Neural cell (in vitro differentiated cells): Measurements from ENCODE around the gene CLEC19A. TPM values are rescaled to one million over a fixed set of nuclear protein-coding genes. Genes with fewer than 3 reads are reported as not detected.

Experiments used
- H2AFZ ChIP-seq: fragments of 200-600, 300-800 bp; sonication (generic), shearing (Covaris generic); 2 replicates; pipeline ENCODE4 v1.6.0; 2014; ENCODE audit warnings: low read depth, mild to moderate bottlenecking, antibody characterized with exemption, low read length, moderate library complexity
- H3F3A ChIP-seq: fragments of 200-600 bp; shearing (Covaris generic); 2 replicates; pipeline ENCODE4 v1.6.1; 2016; ENCODE audit warnings: mild to moderate bottlenecking, moderate library complexity, mixed read lengths, antibody characterized with exemption, low read length; ENCODE audit not compliant: insufficient read depth, poor library complexity, severe bottlenecking
- H3K27ac ChIP-seq: fragments of 200-600, 300-800 bp; sonication (generic), shearing (Covaris generic); 2 replicates; pipeline ENCODE4 v1.5.1; 2014; ENCODE audit warnings: mild to moderate bottlenecking, low read length, moderate library complexity
- H3K27me3 ChIP-seq: fragments of 300-800, 200-600 bp; sonication (generic), shearing (Covaris generic); 2 replicates; pipeline ENCODE4 v1.6.0; 2014; ENCODE audit warnings: mild to moderate bottlenecking, low read depth, low read length, moderate library complexity; ENCODE audit not compliant: insufficient read depth
- H3K36me3 ChIP-seq: fragments of 300-800, 200-600 bp; sonication (generic), shearing (Covaris generic); 2 replicates; pipeline ENCODE4 v1.5.1; 2014; ENCODE audit warnings: mild to moderate bottlenecking, antibody characterized with exemption, low read length, moderate library complexity; ENCODE audit not compliant: insufficient read depth
- H3K4me2 ChIP-seq: fragments of 300-800, 200-600 bp; sonication (generic), shearing (Covaris generic); 2 replicates; pipeline ENCODE4 v1.6.0; 2014; ENCODE audit warnings: mild to moderate bottlenecking, low read length
- H3K4me3 ChIP-seq: fragments of 300-800, 200-600 bp; sonication (generic), shearing (Covaris generic); 2 replicates; pipeline ENCODE4 v1.5.1; 2014; ENCODE audit warnings: mild to moderate bottlenecking, low read length, moderate library complexity
- H3K79me2 ChIP-seq: fragments of 200-600 bp; shearing (Covaris generic); replicated peaks from 2 replicates; pipeline ENCODE4 v1.6.0; 2014; ENCODE audit warnings: mild to moderate bottlenecking, low read length, moderate library complexity; ENCODE audit not compliant: insufficient read depth
- H3K9ac ChIP-seq: fragments of 300-800, 200-600 bp; sonication (generic), shearing (Covaris generic); 2 replicates; pipeline ENCODE4 v1.6.1; 2016; ENCODE audit warnings: mild to moderate bottlenecking, low read length, mixed read lengths
- H3K9me2 ChIP-seq: fragments of 200-600 bp; shearing (Covaris generic); 2 replicates; pipeline ENCODE4 v1.6.1; 2016; ENCODE audit warnings: mild to moderate bottlenecking, low read length, mixed read lengths; ENCODE audit not compliant: insufficient read depth
- H3K9me3 ChIP-seq: fragments of 200-600, 300-800 bp; sonication (generic), shearing (Covaris generic); 2 replicates; pipeline ENCODE4 v1.6.1; 2016; ENCODE audit warnings: mild to moderate bottlenecking, mixed run types, low read length, moderate library complexity, mixed read lengths
- H4K20me1 ChIP-seq: fragments of 200-600 bp; shearing (Covaris generic); 2 replicates; pipeline ENCODE4 v1.6.1; 2016; ENCODE audit warnings: mild to moderate bottlenecking, mixed run types; ENCODE audit not compliant: insufficient read depth
- EP300 ChIP-seq: fragments of 450-650 bp; conservative IDR thresholded peaks from 2 replicates; pipeline ENCODE4 v1.6.1; 2014; ENCODE audit warnings: antibody characterized with exemption, mild to moderate bottlenecking, moderate library complexity; ENCODE audit not compliant: poor library complexity, severe bottlenecking
- EZH2 ChIP-seq: fragments of 200-600, 300-800 bp; shearing (Covaris generic), sonication (generic); IDR thresholded peaks from 2 replicates; pipeline ENCODE4 v1.6.1; 2014; ENCODE audit warnings: antibody characterized with exemption, low read length, borderline replicate concordance, mild to moderate bottlenecking; ENCODE audit not compliant: insufficient read depth, poor library complexity, severe bottlenecking
- MXI1 ChIP-seq: fragments of 450-650 bp; conservative IDR thresholded peaks from 2 replicates; pipeline ENCODE4 v1.6.1; 2014; ENCODE audit warnings: antibody characterized with exemption, mild to moderate bottlenecking; ENCODE audit not compliant: poor library complexity, severe bottlenecking
- POLR2AphosphoS5 ChIP-seq: IDR thresholded peaks from 2 replicates; pipeline ENCODE4 v1.6.1; 2012
- RAD21 ChIP-seq: fragments of 450-650 bp; conservative IDR thresholded peaks from 2 replicates; pipeline ENCODE4 v1.6.1; 2014; ENCODE audit warnings: antibody characterized with exemption, mild to moderate bottlenecking, moderate library complexity
- SMC3 ChIP-seq: fragments of 450-650 bp; conservative IDR thresholded peaks from 2 replicates; pipeline ENCODE4 v1.6.1; 2014; ENCODE audit warnings: antibody characterized with exemption, mild to moderate bottlenecking, moderate library complexity; ENCODE audit not compliant: poor library complexity
- TAF1 ChIP-seq: IDR thresholded peaks from 2 replicates; pipeline ENCODE4 v1.6.1; 2012; ENCODE audit warnings: low read depth
- polyA plus RNA-seq: library from polyadenylated mRNA; depleted of rRNA; stranded (reverse); fragments of >200 nt; gene quantifications from 2 replicates; pipeline ENCODE4 v1.2.3, GENCODE V29; 2014
- TF ChIP-seq, protein P1 (sequence below): IDR thresholded peaks from 2 replicates; pipeline ENCODE4 v1.6.1; 2012; ENCODE audit warnings: borderline replicate concordance
- TF ChIP-seq, protein P2 (sequence below): fragments of 450-650 bp; IDR thresholded peaks from 2 replicates; pipeline ENCODE4 v1.5.1; 2014; ENCODE audit warnings: antibody characterized with exemption, mild to moderate bottlenecking, moderate library complexity; ENCODE audit not compliant: poor library complexity, severe bottlenecking

Gene CLEC19A
- polyA plus RNA-seq, 1 donor from 2014 or later = not detected

DNA sequence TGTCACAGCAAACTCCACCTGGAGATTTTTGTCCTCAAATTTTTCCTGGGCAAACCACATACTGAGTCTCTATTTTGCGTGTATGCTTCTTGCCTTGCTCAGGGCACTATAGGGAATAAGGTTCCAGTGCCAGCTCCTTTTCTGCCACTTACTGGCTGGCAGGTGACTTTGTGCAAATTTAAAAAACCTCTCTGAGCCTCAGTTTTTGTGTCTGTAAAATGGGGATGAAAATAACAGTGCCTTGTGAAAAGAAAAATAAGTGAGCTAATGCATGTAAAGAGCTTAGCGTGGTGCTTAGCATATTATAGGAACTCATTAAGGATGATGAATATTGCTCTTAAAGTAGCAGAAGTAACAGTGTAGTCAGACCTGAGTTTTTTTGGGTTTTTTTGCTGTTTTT, 19.9 kb downstream of the CLEC19A start:
- H4K20me1 ChIP-seq = no peaks in the 10 kb centered on the region
- H3K4me2 ChIP-seq = no peak overlapping the region
- TF ChIP-seq POLR2AphosphoS5 (no peak), TAF1 (no peak), RAD21 (no peak), MXI1 (no peak), EP300 (no peak), EZH2 (no peak)
- TF ChIP-seq, protein P1, sequence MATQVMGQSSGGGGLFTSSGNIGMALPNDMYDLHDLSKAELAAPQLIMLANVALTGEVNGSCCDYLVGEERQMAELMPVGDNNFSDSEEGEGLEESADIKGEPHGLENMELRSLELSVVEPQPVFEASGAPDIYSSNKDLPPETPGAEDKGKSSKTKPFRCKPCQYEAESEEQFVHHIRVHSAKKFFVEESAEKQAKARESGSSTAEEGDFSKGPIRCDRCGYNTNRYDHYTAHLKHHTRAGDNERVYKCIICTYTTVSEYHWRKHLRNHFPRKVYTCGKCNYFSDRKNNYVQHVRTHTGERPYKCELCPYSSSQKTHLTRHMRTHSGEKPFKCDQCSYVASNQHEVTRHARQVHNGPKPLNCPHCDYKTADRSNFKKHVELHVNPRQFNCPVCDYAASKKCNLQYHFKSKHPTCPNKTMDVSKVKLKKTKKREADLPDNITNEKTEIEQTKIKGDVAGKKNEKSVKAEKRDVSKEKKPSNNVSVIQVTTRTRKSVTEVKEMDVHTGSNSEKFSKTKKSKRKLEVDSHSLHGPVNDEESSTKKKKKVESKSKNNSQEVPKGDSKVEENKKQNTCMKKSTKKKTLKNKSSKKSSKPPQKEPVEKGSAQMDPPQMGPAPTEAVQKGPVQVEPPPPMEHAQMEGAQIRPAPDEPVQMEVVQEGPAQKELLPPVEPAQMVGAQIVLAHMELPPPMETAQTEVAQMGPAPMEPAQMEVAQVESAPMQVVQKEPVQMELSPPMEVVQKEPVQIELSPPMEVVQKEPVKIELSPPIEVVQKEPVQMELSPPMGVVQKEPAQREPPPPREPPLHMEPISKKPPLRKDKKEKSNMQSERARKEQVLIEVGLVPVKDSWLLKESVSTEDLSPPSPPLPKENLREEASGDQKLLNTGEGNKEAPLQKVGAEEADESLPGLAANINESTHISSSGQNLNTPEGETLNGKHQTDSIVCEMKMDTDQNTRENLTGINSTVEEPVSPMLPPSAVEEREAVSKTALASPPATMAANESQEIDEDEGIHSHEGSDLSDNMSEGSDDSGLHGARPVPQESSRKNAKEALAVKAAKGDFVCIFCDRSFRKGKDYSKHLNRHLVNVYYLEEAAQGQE = no peak
- TF ChIP-seq, protein P2, sequence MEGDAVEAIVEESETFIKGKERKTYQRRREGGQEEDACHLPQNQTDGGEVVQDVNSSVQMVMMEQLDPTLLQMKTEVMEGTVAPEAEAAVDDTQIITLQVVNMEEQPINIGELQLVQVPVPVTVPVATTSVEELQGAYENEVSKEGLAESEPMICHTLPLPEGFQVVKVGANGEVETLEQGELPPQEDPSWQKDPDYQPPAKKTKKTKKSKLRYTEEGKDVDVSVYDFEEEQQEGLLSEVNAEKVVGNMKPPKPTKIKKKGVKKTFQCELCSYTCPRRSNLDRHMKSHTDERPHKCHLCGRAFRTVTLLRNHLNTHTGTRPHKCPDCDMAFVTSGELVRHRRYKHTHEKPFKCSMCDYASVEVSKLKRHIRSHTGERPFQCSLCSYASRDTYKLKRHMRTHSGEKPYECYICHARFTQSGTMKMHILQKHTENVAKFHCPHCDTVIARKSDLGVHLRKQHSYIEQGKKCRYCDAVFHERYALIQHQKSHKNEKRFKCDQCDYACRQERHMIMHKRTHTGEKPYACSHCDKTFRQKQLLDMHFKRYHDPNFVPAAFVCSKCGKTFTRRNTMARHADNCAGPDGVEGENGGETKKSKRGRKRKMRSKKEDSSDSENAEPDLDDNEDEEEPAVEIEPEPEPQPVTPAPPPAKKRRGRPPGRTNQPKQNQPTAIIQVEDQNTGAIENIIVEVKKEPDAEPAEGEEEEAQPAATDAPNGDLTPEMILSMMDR = no peak
- no peak overlapping the region for H3K27ac ChIP-seq
- no peaks in the 10 kb centered on the region for H3K79me2 ChIP-seq
- H3K4me3 ChIP-seq = no peak overlapping the region
- no peaks in the 10 kb centered on the region for H3K36me3 ChIP-seq
- no peak overlapping the region for H3K9ac ChIP-seq
- H3K9me3 ChIP-seq = no peaks in the 10 kb centered on the region
- no peaks in the 10 kb centered on the region for H3K27me3 ChIP-seq
- no peak overlapping the region for H2AFZ ChIP-seq
- no peaks in the 10 kb centered on the region for H3F3A ChIP-seq
- H3K9me2 ChIP-seq = no peaks in the 10 kb centered on the region

DNA sequence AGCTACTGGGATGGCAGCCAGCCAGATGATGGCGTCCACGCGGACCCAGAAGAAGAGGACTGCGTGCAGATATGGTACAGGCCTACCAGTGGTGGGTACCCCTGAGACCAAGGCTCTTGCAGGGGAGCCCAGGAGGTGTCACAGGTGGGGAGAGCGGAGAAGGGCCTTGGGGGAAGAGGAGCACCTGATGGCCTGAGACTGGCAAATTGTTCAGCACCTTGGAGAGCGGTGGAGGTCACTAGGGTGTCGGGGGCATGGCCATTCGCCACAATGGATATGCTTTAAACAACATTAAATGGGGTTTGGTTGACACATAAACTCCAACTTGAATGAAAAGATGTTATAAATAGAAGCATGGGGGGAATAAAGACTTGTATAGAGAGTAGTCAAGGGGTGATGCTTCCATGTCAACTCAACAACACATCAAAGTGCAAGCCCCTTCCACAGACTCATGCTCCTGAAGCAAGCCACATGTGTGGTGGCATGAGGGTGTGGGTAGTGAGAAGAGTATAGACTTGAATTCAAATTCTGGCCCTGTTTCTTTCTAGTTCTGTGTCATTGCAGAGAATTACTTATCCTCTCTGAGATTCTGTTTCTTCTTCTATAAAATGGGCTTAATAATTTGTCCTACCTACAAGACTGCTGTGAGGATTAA, 22.2 kb downstream of the CLEC19A start:
- Histone ChIP-seq H4K20me1 (no peaks in the 10 kb centered on the region), H3K27me3 (no peaks in the 10 kb centered on the region), H3K79me2 (no peaks in the 10 kb centered on the region), H3K9ac (no peak overlapping the region), H3K36me3 (no peaks in the 10 kb centered on the region), H3F3A (no peaks in the 10 kb centered on the region), H3K4me3 (no peak overlapping the region), H3K27ac (no peak overlapping the region), H3K4me2 (no peak overlapping the region), H3K9me3 (no peaks in the 10 kb centered on the region), H2AFZ (no peak overlapping the region), H3K9me2 (no peaks in the 10 kb centered on the region)
- no peak for TF ChIP-seq SMC3
- TF ChIP-seq, protein P1 = no peak
- TF ChIP-seq, protein P2 = no peak
- no peak for TF ChIP-seq RAD21
- TF ChIP-seq EZH2 = no peak
- no peak for TF ChIP-seq EP300
- TF ChIP-seq POLR2AphosphoS5 = no peak
- no peak for TF ChIP-seq TAF1
- no peak for TF ChIP-seq MXI1
